Neural cell (in vitro differentiated cells): ENCODE results near the gene ARL6IP1.

Source experiments
- EP300 ChIP-seq: fragments of 450-650 bp; conservative IDR thresholded peaks from 2 replicates; pipeline ENCODE4 v1.6.1; 2014; ENCODE audit warnings: antibody characterized with exemption, mild to moderate bottlenecking, moderate library complexity; ENCODE audit not compliant: poor library complexity, severe bottlenecking
- EZH2 ChIP-seq: fragments of 200-600, 300-800 bp; shearing (Covaris generic), sonication (generic); IDR thresholded peaks from 2 replicates; pipeline ENCODE4 v1.6.1; 2014; ENCODE audit warnings: antibody characterized with exemption, low read length, borderline replicate concordance, mild to moderate bottlenecking; ENCODE audit not compliant: insufficient read depth, poor library complexity, severe bottlenecking
- TF ChIP-seq, protein P1 (sequence below): fragments of 450-650 bp; IDR thresholded peaks from 2 replicates; pipeline ENCODE4 v1.5.1; 2014; ENCODE audit warnings: antibody characterized with exemption, mild to moderate bottlenecking, moderate library complexity; ENCODE audit not compliant: poor library complexity, severe bottlenecking

- TF ChIP-seq EZH2 (no peak), EP300 (no peak)
- TF ChIP-seq, protein P1, sequence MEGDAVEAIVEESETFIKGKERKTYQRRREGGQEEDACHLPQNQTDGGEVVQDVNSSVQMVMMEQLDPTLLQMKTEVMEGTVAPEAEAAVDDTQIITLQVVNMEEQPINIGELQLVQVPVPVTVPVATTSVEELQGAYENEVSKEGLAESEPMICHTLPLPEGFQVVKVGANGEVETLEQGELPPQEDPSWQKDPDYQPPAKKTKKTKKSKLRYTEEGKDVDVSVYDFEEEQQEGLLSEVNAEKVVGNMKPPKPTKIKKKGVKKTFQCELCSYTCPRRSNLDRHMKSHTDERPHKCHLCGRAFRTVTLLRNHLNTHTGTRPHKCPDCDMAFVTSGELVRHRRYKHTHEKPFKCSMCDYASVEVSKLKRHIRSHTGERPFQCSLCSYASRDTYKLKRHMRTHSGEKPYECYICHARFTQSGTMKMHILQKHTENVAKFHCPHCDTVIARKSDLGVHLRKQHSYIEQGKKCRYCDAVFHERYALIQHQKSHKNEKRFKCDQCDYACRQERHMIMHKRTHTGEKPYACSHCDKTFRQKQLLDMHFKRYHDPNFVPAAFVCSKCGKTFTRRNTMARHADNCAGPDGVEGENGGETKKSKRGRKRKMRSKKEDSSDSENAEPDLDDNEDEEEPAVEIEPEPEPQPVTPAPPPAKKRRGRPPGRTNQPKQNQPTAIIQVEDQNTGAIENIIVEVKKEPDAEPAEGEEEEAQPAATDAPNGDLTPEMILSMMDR: no peak
Measured at GRCh38 chr16:18800293-18800692, 1.1 kb downstream of the ARL6IP1 start.
